ENCODE data around the gene LSP1.

Gene LSP1

GRCh38 chr11:1827931-1828330, 25.0 kb upstream of the LSP1 start:
- no peaks in the 10 kb centered on the region for H3K79me2 ChIP-seq (ENCODE audit: low read length)
- H2AFZ ChIP-seq (ENCODE audit: low read length) = no peak overlapping the region
- no peaks in the 10 kb centered on the region for H3K36me3 ChIP-seq (replicated peaks; ENCODE audit: insufficient read depth, low read length)
- H3K9me2 ChIP-seq (replicated peaks; ENCODE audit: insufficient read depth, low read length) = no peaks in the 10 kb centered on the region
- TF ChIP-seq CTCF (IDR thresholded peaks at IDR 0.05; ENCODE audit: low read length) = no peak
- TF ChIP-seq EZH2 (optimal IDR thresholded peaks at IDR 0.05; ENCODE audit: low read depth, low read length) = no peak
- no peak for TF ChIP-seq EZH2phosphoT487 (IDR thresholded peaks at IDR 0.05; ENCODE audit: low read length)
- H3K4me3 ChIP-seq (ENCODE audit: low read length) = no peak overlapping the region
- H3K4me1 ChIP-seq (ENCODE audit: low read length) = no peaks in the 10 kb centered on the region
- H4K20me1 ChIP-seq (ENCODE audit: insufficient read depth, low read length) = no peaks in the 10 kb centered on the region
- H3K4me2 ChIP-seq (ENCODE audit: low read depth, low read length) = no peak overlapping the region
- peaks cover 100% of the 10 kb centered on the region for H3K27me3 ChIP-seq (replicated peaks; ENCODE audit: insufficient read depth, low read length)
- no peak for DNase-seq
- H3K27ac ChIP-seq (ENCODE audit: low read length) = no peak overlapping the region
- no peak overlapping the region for H3K9ac ChIP-seq (ENCODE audit: low read length)
- no peaks in the 10 kb centered on the region for H3F3A ChIP-seq (ENCODE audit: insufficient read depth, low read length)
- no peaks in the 10 kb centered on the region for H3K9me3 ChIP-seq (replicated peaks; ENCODE audit: insufficient read depth, low read length)

GRCh38 chr11:1828542-1828941, 24.3 kb upstream of the LSP1 start:
- no peaks in the 10 kb centered on the region for H3K4me1 ChIP-seq (ENCODE audit: low read length)
- no peak overlapping the region for H3K27ac ChIP-seq (ENCODE audit: low read length)

GRCh38 chr11:1829039-1829820, 23.7 kb upstream of the LSP1 start:
- H4K20me1 ChIP-seq (ENCODE audit: insufficient read depth, low read length) = no peaks in the 10 kb centered on the region
- H3K27ac ChIP-seq (ENCODE audit: low read length) = no peak overlapping the region
- H3K4me2 ChIP-seq (ENCODE audit: low read depth, low read length) = no peak overlapping the region
- no peaks in the 10 kb centered on the region for H3K9me3 ChIP-seq (replicated peaks; ENCODE audit: insufficient read depth, low read length)
- H3K9ac ChIP-seq (ENCODE audit: low read length) = no peak overlapping the region
- H3K27me3 ChIP-seq (replicated peaks; ENCODE audit: insufficient read depth, low read length) = peaks cover 100% of the 10 kb centered on the region
- TF ChIP-seq CTCF (IDR thresholded peaks at IDR 0.05; ENCODE audit: low read length) (no peak), EZH2phosphoT487 (IDR thresholded peaks at IDR 0.05; ENCODE audit: low read length) (no peak), EZH2 (optimal IDR thresholded peaks at IDR 0.05; ENCODE audit: low read depth, low read length) (no peak)
- H3K4me1 ChIP-seq (ENCODE audit: low read length) = no peaks in the 10 kb centered on the region
- no peaks in the 10 kb centered on the region for H3F3A ChIP-seq (ENCODE audit: insufficient read depth, low read length)
- H3K79me2 ChIP-seq (ENCODE audit: low read length) = no peaks in the 10 kb centered on the region
- no peaks in the 10 kb centered on the region for H3K36me3 ChIP-seq (replicated peaks; ENCODE audit: insufficient read depth, low read length)
- no peak overlapping the region for H3K4me3 ChIP-seq (ENCODE audit: low read length)
- DNase-seq = no peak
- no peak overlapping the region for H2AFZ ChIP-seq (ENCODE audit: low read length)
- no peaks in the 10 kb centered on the region for H3K9me2 ChIP-seq (replicated peaks; ENCODE audit: insufficient read depth, low read length)

More at GRCh38 chr11:1828542-1828941, 24.3 kb upstream of the LSP1 start:
- no peak for DNase-seq
- Histone ChIP-seq H4K20me1 (ENCODE audit: insufficient read depth, low read length) (no peaks in the 10 kb centered on the region), H3K36me3 (replicated peaks; ENCODE audit: insufficient read depth, low read length) (no peaks in the 10 kb centered on the region), H3K27me3 (replicated peaks; ENCODE audit: insufficient read depth, low read length) (peaks cover 100% of the 10 kb centered on the region), H2AFZ (ENCODE audit: low read length) (no peak overlapping the region), H3K9me2 (replicated peaks; ENCODE audit: insufficient read depth, low read length) (no peaks in the 10 kb centered on the region), H3K9ac (ENCODE audit: low read length) (no peak overlapping the region), H3K4me2 (ENCODE audit: low read depth, low read length) (no peak overlapping the region), H3F3A (ENCODE audit: insufficient read depth, low read length) (no peaks in the 10 kb centered on the region), H3K79me2 (ENCODE audit: low read length) (no peaks in the 10 kb centered on the region), H3K4me3 (ENCODE audit: low read length) (no peak overlapping the region), H3K9me3 (replicated peaks; ENCODE audit: insufficient read depth, low read length) (no peaks in the 10 kb centered on the region)
- TF ChIP-seq CTCF (IDR thresholded peaks at IDR 0.05; ENCODE audit: low read length) (no peak), EZH2phosphoT487 (IDR thresholded peaks at IDR 0.05; ENCODE audit: low read length) (no peak), EZH2 (optimal IDR thresholded peaks at IDR 0.05; ENCODE audit: low read depth, low read length) (no peak)

Data from MM.1S (cell line).